Measurements from ENCODE around the gene SCYL1. TPM values are rescaled to one million over a fixed set of nuclear protein-coding genes. Genes with fewer than 3 reads are reported as not detected.

Gene SCYL1
- total RNA-seq, 1 experiment from 2014 or later: 70.9 TPM

DNA sequence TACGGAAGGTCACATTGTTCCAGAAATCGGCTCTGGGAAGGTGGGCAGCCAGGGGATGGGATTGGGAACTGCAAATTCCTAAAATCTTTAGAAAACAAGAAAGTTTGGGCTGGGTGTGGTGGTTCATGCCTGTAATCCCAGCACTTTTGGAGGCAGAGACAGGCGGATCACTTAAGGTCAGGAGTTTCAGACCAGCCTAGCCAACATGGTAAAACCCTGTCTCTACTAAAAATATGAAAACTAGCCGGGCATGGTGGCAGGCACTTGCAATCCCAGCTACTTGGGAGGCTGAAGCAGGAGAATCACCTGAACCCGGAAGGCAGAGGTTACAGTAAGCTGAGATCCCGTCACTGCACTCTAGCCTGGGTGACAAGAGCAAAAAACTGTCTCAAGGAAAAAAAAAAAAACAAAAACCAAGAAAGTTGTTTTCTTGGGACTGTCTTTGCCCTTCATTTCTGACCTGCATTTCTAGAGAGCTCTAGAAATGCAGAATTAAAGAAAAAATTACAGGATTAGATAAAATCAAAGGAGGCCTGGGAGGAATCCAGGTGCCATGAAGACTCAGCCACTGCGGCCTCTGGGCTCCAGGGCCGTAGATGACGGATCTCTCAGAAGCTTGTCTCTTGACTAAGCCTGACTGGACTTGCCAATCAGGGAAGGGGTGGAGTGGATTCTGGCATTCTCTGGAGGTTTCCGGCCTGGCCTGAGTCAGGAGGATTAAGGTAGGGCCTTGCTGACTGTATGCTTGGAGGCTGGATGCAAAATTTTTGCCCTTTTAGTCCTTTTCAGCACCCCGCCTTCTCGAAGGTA lies 31.3 kb upstream of the SCYL1 start:
- TF ChIP-seq, protein P1, sequence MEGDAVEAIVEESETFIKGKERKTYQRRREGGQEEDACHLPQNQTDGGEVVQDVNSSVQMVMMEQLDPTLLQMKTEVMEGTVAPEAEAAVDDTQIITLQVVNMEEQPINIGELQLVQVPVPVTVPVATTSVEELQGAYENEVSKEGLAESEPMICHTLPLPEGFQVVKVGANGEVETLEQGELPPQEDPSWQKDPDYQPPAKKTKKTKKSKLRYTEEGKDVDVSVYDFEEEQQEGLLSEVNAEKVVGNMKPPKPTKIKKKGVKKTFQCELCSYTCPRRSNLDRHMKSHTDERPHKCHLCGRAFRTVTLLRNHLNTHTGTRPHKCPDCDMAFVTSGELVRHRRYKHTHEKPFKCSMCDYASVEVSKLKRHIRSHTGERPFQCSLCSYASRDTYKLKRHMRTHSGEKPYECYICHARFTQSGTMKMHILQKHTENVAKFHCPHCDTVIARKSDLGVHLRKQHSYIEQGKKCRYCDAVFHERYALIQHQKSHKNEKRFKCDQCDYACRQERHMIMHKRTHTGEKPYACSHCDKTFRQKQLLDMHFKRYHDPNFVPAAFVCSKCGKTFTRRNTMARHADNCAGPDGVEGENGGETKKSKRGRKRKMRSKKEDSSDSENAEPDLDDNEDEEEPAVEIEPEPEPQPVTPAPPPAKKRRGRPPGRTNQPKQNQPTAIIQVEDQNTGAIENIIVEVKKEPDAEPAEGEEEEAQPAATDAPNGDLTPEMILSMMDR (IDR thresholded peaks at IDR 0.05; ENCODE audit: unreplicated experiment): no peak
- DNase-seq (ENCODE audit: unreplicated experiment): peak; percentile 98

GRCh38 chr11:65496304-65497140 lies 28.4 kb upstream of the SCYL1 start:
- intact Hi-C loops (cut with micrococcal nuclease): loop anchor here (1.0 to 2.0 kb wide), 3 partner anchors 20 to 44 kb away; no protein-coding TSS in a partner anchor
- ChIA-PET CTCF (interaction anchor here (0.6 to 3.1 kb wide), 12 partner anchors 11 to 167 kb away, joined by 3 to 17 read pairs (median 4); partner anchors contain the start of gene FAM89B), POLR2A (interaction anchor here (0.6 to 30.1 kb wide), 20 partner anchors 5 to 419 kb away, joined by 3 to 2994 read pairs (median 24); partner anchors contain the start of genes DPF2, FRMD8, MALAT1 and NEAT1)
- BruUV-seq (replicated peaks): TSS peak; percentile 68
- peak; percentile 19 for DNase-seq (ENCODE audit: unreplicated experiment)
- peaks cover 26% of the 10 kb centered on the region for H3K4me1 Mint-ChIP-seq (ENCODE audit: insufficient read depth, unreplicated experiment)
- no peaks in the 10 kb centered on the region for H3K9me3 Mint-ChIP-seq (ENCODE audit: unreplicated experiment)
- no peaks in the 10 kb centered on the region for H3K27me3 Mint-ChIP-seq (ENCODE audit: insufficient read depth, unreplicated experiment)
- TF ChIP-seq, protein P1 (IDR thresholded peaks at IDR 0.05; ENCODE audit: unreplicated experiment): no peak
- H3K36me3 Mint-ChIP-seq (ENCODE audit: insufficient read depth, unreplicated experiment): no peaks in the 10 kb centered on the region
- no peak overlapping the region for H3K4me3 Mint-ChIP-seq (ENCODE audit: unreplicated experiment)
- H3K27ac Mint-ChIP-seq (ENCODE audit: low read depth, unreplicated experiment): no peak overlapping the region

More for the DNA sequence above, 31.3 kb upstream of the SCYL1 start:
- Mint-ChIP-seq H3K27ac (ENCODE audit: low read depth, unreplicated experiment) (peak overlapping the region; percentile 96), H3K9me3 (ENCODE audit: unreplicated experiment) (no peaks in the 10 kb centered on the region), H3K27me3 (ENCODE audit: insufficient read depth, unreplicated experiment) (no peaks in the 10 kb centered on the region), H3K36me3 (ENCODE audit: insufficient read depth, unreplicated experiment) (no peaks in the 10 kb centered on the region), H3K4me1 (ENCODE audit: insufficient read depth, unreplicated experiment) (peaks cover 47% of the 10 kb centered on the region), H3K4me3 (ENCODE audit: unreplicated experiment) (peak overlapping the region; percentile 57)
- CTCF ChIA-PET: interaction anchor here (0.6 to 3.1 kb wide), 11 partner anchors 8 to 110 kb away, joined by 3 to 25 read pairs (median 3); no protein-coding TSS in a partner anchor
- POLR2A ChIA-PET: interaction anchor here (0.6 to 30.1 kb wide), 20 partner anchors 8 to 559 kb away, joined by 3 to 2994 read pairs (median 6); partner anchors contain the start of genes FAU, FRMD8, MALAT1 and NEAT1
- intact Hi-C loops (cut with micrococcal nuclease): no loop called here
- TSS peak; percentile 30 for BruUV-seq (replicated peaks)

- Mint-ChIP-seq H3K9me3 (ENCODE audit: unreplicated experiment) (no peaks in the 10 kb centered on the region), H3K4me3 (ENCODE audit: unreplicated experiment) (no peak overlapping the region), H3K27me3 (ENCODE audit: insufficient read depth, unreplicated experiment) (no peaks in the 10 kb centered on the region), H3K4me1 (ENCODE audit: insufficient read depth, unreplicated experiment) (peaks cover 17% of the 10 kb centered on the region), H3K36me3 (ENCODE audit: insufficient read depth, unreplicated experiment) (no peaks in the 10 kb centered on the region), H3K27ac (ENCODE audit: low read depth, unreplicated experiment) (no peak overlapping the region)
- intact Hi-C loops (cut with micrococcal nuclease): loop anchor here (1.0 to 2.0 kb wide), 3 partner anchors 21 to 45 kb away; no protein-coding TSS in a partner anchor
- peak; percentile 98 for DNase-seq (ENCODE audit: unreplicated experiment)
- POLR2A ChIA-PET: interaction anchor here (0.6 to 30.1 kb wide), 28 partner anchors 6 to 418 kb away, joined by 3 to 2994 read pairs (median 8); partner anchors contain the start of genes DPF2, FAM89B, FRMD8 and MALAT1
- CTCF ChIA-PET: interaction anchor here (0.6 to 3.1 kb wide), 17 partner anchors 7 to 183 kb away, joined by 3 to 17 read pairs (median 4); partner anchors contain the start of genes CDC42EP2 and FAM89B
- no TSS peak for BruUV-seq (replicated peaks)
- TF ChIP-seq, protein P1 (IDR thresholded peaks at IDR 0.05; ENCODE audit: unreplicated experiment): no peak
Observed at GRCh38 chr11:65497141-65498041, 27.5 kb upstream of the SCYL1 start.

Data from MCF 10A (cell line).